ENCODE data around the gene NISCH.

GRCh38 chr3:52480768-52481715, 25.6 kb downstream of the NISCH start:
- no peak for TF ChIP-seq POLR2AphosphoS5 (IDR thresholded peaks at IDR 0.05; ENCODE audit: low read depth)
- TF ChIP-seq CTCF (IDR thresholded peaks at IDR 0.05; ENCODE audit: insufficient read depth, low read length), result no peak
- TF ChIP-seq GABPA (IDR thresholded peaks at IDR 0.05; ENCODE audit: low read depth), result no peak
- no peak for TF ChIP-seq SPI1 (IDR thresholded peaks at IDR 0.05; ENCODE audit: borderline replicate concordance, low read depth)

Measured in HL-60 (cell line).